Measurements from ENCODE around the gene APEX2. TPM values are rescaled to one million over a fixed set of nuclear protein-coding genes. Genes with fewer than 3 reads are reported as not detected.
A peak's percentile ranks its signal among the peaks of the same experiment; 100 is the strongest.
"Not testable (repeated sequence)": the region's sequence is repeated elsewhere in the genome, so short reads cannot be mapped to it uniquely, and the experiment has no call there.

The APEX2 gene
- total RNA-seq, 6 experiments from 2014 or later, result 4.9 to 12.5 (median 8.6) TPM

DNA sequence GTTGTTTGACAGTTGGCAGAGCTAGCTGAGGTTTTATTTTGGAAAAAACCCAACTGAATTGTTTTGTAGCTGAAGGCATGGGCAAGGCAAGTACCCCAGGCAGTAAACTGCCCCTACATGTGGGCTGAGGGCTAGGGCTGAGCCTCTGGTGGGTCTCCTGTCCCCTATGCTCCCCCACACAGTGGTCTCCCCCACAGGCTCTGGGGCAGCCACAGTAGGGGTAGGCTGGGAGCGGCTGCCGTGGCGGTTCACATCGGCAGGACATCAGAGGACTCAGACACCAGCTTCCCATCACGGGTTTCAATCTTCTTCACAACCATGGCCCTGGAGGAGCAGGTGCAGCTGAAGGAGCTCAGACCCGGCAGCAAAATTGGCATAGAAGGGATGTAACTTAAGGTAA is 41.4 kb downstream of the APEX2 start:
- peaks cover 0 to 7% of the 10 kb centered on the region in 2 donors for H3K27me3 ChIP-seq
- ATAC-seq, result no peak
- WGBS (ENCODE audit: insufficient coverage, low coverage, low lambda C conversion rate, missing lambda C conversion rate), result no CpG with 5 or more reads among the region's 6 CpGs
- H3K36me3 ChIP-seq, result no peaks in the 10 kb centered on the region
- H3K4me3 ChIP-seq, result no peak overlapping the region
- no peaks in the 10 kb centered on the region for H3K4me1 ChIP-seq
- H3K27ac ChIP-seq, result no peak overlapping the region
- TF ChIP-seq POLR2A (IDR thresholded peaks at IDR 0.05), result no peak
- TF ChIP-seq, protein P1, sequence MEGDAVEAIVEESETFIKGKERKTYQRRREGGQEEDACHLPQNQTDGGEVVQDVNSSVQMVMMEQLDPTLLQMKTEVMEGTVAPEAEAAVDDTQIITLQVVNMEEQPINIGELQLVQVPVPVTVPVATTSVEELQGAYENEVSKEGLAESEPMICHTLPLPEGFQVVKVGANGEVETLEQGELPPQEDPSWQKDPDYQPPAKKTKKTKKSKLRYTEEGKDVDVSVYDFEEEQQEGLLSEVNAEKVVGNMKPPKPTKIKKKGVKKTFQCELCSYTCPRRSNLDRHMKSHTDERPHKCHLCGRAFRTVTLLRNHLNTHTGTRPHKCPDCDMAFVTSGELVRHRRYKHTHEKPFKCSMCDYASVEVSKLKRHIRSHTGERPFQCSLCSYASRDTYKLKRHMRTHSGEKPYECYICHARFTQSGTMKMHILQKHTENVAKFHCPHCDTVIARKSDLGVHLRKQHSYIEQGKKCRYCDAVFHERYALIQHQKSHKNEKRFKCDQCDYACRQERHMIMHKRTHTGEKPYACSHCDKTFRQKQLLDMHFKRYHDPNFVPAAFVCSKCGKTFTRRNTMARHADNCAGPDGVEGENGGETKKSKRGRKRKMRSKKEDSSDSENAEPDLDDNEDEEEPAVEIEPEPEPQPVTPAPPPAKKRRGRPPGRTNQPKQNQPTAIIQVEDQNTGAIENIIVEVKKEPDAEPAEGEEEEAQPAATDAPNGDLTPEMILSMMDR (IDR thresholded peaks at IDR 0.05), result no peak
- intact Hi-C loops (cut with DNase I), result no loop called here
- H3K9me3 ChIP-seq, result no peaks in the 10 kb centered on the region
- no peak for DNase-seq

DNA sequence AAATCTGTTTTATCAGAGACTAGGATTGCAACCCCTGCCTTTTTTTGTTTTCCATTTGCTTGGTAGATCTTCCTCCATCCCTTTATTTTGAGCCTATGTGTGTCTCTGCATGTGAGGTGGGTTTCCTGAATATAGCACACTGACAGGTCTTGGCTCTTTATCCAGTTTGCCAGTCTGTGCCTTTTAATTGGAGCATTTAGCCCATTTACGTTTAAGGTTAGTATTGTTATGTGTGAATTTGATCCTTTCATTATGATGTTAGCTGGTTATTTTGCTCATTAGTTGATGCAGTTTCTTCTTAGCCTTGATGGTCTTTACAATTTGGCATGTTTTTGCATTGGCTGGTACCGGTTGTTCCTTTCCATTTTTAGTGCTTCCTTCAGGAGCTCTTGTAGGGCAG is 50.4 kb downstream of the APEX2 start:
- not testable (repeated sequence) for DNase-seq, H3K9me3 ChIP-seq, H3K27me3 ChIP-seq, H3K4me1 ChIP-seq, H3K27ac ChIP-seq, H3K4me3 ChIP-seq, H3K36me3 ChIP-seq, ATAC-seq
- 58% methylated on average over 2 of the region's 2 CpGs for WGBS (ENCODE audit: insufficient coverage, low coverage, low lambda C conversion rate, missing lambda C conversion rate)
- intact Hi-C loops (cut with DNase I), result loop anchor here in 1 of 2 donors (10.0 kb wide), 1 partner anchor 156 kb away; no protein-coding TSS in a partner anchor

DNA sequence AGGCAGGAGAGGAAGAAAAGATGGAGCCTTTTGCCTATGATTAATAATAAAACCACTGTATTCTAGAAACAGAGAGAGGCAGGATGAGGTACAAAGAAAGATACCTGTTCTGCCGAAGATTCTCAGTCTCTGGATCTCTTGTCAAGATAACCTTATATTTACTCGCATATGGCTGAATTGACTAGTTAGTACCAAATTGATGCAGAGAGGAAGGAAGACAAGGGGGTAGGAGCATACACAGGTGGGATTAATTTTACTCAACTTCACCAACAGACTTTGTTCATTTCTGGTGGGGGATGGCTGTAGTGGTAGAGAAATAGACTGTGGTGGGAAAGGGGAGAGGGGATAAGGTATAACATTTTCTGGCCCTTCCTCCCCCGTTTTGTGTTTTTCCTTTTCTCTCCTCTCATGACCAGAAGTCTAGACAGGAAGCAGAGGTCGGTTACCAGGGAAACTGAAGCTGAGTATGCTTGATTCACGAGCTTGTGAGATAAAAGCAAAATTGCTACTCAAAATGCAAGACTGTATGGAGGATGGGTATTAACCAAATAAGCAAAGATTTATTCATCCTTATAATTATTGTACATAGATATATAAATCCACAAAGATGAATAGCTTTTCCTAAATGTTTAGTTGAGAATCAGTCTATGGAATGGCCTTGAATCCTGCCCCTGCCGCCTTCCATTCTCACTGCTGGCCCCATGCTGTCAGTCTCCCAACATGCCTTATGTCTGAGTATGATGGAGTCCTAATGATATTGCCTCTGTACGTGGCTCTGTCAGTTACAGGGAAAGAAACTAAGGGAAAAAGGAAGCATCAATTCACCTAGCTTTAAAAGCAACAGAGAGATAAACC is 56.9 kb downstream of the APEX2 start:
- H3K27ac ChIP-seq, result no peak overlapping the region
- H3K36me3 ChIP-seq, result no peaks in the 10 kb centered on the region
- H3K27me3 ChIP-seq, result no peaks in the 10 kb centered on the region
- DNase-seq (no peak), ATAC-seq (peak in 1 of 4 donors; percentile 46)
- WGBS (ENCODE audit: insufficient coverage, low coverage, low lambda C conversion rate, missing lambda C conversion rate), result 24% methylated on average over 7 of the region's 7 CpGs
- no peak overlapping the region for H3K4me3 ChIP-seq
- TF ChIP-seq, protein P1 (IDR thresholded peaks at IDR 0.05), result no peak
- TF ChIP-seq POLR2A (IDR thresholded peaks at IDR 0.05), result no peak
- H3K4me1 ChIP-seq, result peaks cover 0 to 6% (median 0%) of the 10 kb centered on the region in 4 donors
- intact Hi-C loops (cut with DNase I), result loop anchor here in 1 of 2 donors (10.0 kb wide), 1 partner anchor 162 kb away; no protein-coding TSS in a partner anchor
- H3K9me3 ChIP-seq, result no peaks in the 10 kb centered on the region

DNA sequence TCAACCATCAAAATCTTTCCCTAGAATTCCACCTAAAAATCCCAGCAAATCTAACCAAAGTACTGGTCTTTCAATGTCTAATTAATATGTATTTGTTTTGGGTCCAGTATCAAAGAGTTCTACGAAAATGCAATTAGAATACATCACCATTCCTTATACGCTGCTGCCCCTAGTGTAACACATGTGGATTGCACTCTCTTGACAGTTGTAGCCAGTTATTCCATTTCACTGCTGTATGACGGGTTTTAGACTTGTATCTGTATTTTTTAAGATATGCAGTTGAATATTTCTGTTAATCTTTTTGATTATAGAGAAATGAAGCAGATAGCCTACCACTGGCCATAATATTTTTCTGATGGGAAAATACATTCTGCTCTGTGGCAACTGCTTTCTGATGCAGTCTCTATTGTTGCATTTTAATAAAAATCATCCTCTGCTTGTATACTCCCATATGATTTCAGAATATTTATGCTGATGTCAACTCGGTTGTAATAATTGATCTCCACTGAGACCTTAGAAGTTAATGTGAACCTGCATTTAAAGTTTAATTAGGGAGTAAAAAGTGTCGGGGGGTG is 57.6 kb downstream of the APEX2 start:
- peak; percentile 77 to 93 (median 86) for ATAC-seq
- H3K4me3 ChIP-seq, result no peak overlapping the region
- intact Hi-C loops (cut with DNase I), result loop anchor here in 1 of 2 donors (10.0 kb wide), 1 partner anchor 163 kb away; no protein-coding TSS in a partner anchor
- 18% methylated on average over 5 of the region's 5 CpGs for WGBS (ENCODE audit: insufficient coverage, low coverage, low lambda C conversion rate, missing lambda C conversion rate)
- TF ChIP-seq, protein P1 (IDR thresholded peaks at IDR 0.05), result peak; percentile 81 to 86 (median 84)
- TF ChIP-seq POLR2A (IDR thresholded peaks at IDR 0.05), result no peak
- H3K9me3 ChIP-seq, result no peaks in the 10 kb centered on the region
- no peaks in the 10 kb centered on the region for H3K36me3 ChIP-seq
- peaks cover 0 to 6% (median 0%) of the 10 kb centered on the region in 4 donors for H3K4me1 ChIP-seq
- no peak for DNase-seq
- no peak overlapping the region for H3K27ac ChIP-seq
- no peaks in the 10 kb centered on the region for H3K27me3 ChIP-seq

Other genes with a start within 250 kb of the APEX2 start
- gene ITIH6, start 202.1 kb upstream of the APEX2 start, total RNA-seq, result not detected
- gene MAGED2, start 192.6 kb upstream of the APEX2 start, total RNA-seq, result 10 to 100 TPM; 24.2 to 57.2 (median 38.7) TPM
- 1 to 10 TPM in 1 of 6 experiments, under 1 TPM in 5; 0.06 to 1.4 (median 0.49) TPM for gene TRO, start 79.5 kb upstream of the APEX2 start, total RNA-seq
- 10 to 100 TPM in 4 of 6 experiments, 1 to 10 TPM in 2; 3.8 to 21.8 (median 16.7) TPM for gene PFKFB1, start 6.2 kb upstream of the APEX2 start, total RNA-seq
- gene ALAS2, start 30.6 kb downstream of the APEX2 start, total RNA-seq, result 1 to 10 TPM in 4 of 6 experiments, under 1 TPM in 1, not detected in 1; 0.16 to 8.3 (median 2.7) TPM
- gene PAGE2B, start 74.7 kb downstream of the APEX2 start, total RNA-seq, result not detected
- not detected for gene PAGE2, start 88.7 kb downstream of the APEX2 start, total RNA-seq
- gene PAGE5, start 220.0 kb downstream of the APEX2 start, total RNA-seq, result under 1 TPM in 1 of 6 experiments, not detected in 5; 0.46 TPM